ENCODE measurements around the gene MYH7.

GRCh38 chr14:23438101-23438971 lies 2.9 kb upstream of the MYH7 start:
- TF ChIP-seq EZH2 (IDR thresholded peaks at IDR 0.05) (no peak), POLR2AphosphoS5 (IDR thresholded peaks at IDR 0.05; ENCODE audit: borderline replicate concordance, low read depth, low read length) (no peak), FOXP2 (optimal IDR thresholded peaks at IDR 0.05; ENCODE audit: control extremely low read depth, extremely low read length, insufficient read depth) (no peak)

All from SK-N-MC (cell line).